Kidney epithelial cell (primary cell): Measurements from ENCODE around the gene SP7. TPM values are rescaled to one million over a fixed set of nuclear protein-coding genes. Genes with fewer than 3 reads are reported as not detected.

Experiments
- DNase-seq: peaks from one replicate; pipeline ENCODE4 v3.0.0-alpha.2; 2010; ENCODE audit warnings: low read depth
- H3K27me3 ChIP-seq: 2 replicates; pipeline ENCODE4 v1.6.0; 2011; ENCODE audit warnings: low read length; ENCODE audit not compliant: control insufficient read depth, insufficient read depth
- H3K36me3 ChIP-seq: 2 replicates; pipeline ENCODE4 v1.5.1; 2011; ENCODE audit warnings: low read length; ENCODE audit not compliant: control insufficient read depth, insufficient read depth
- H3K4me3 ChIP-seq: 2 replicates; pipeline ENCODE4 v1.5.1; 2011; ENCODE audit warnings: low read depth, mild to moderate bottlenecking, control low read depth, low read length
- CTCF ChIP-seq: IDR thresholded peaks from 2 replicates; pipeline ENCODE4 v1.5.1; 2011; ENCODE audit warnings: mild to moderate bottlenecking, moderate library complexity, low read length, control low read depth, inconsistent platforms; ENCODE audit not compliant: insufficient read depth, poor library complexity, severe bottlenecking
- total RNA-seq: library from RNA; depleted of rRNA; stranded (reverse); fragments of >200 nt; gene quantifications from 2 replicates; pipeline ENCODE4 v1.2.3, GENCODE V29; 2015

Gene SP7
- total RNA-seq, 1 donor from 2014 or later: not detected

GRCh38 chr12:53327435-53328042 lies 8.6 kb downstream of the SP7 start:
- DNase-seq: no peak
- Histone ChIP-seq H3K4me3 (no peak overlapping the region), H3K27me3 (peaks cover 18% of the 10 kb centered on the region), H3K36me3 (no peaks in the 10 kb centered on the region)
- TF ChIP-seq CTCF: peak; percentile 22

- H3K36me3 ChIP-seq: no peaks in the 10 kb centered on the region
- TF ChIP-seq CTCF: no peak
These were observed 9.5 kb downstream of the SP7 start for GRCh38 chr12:53326460-53327185.

GRCh38 chr12:53325511-53326061 lies 10.6 kb downstream of the SP7 start:
- Histone ChIP-seq H3K27me3 (peaks cover 16% of the 10 kb centered on the region), H3K4me3 (peak overlapping the region; percentile 53), H3K36me3 (no peaks in the 10 kb centered on the region)
- no peak for TF ChIP-seq CTCF
- no peak for DNase-seq

More at GRCh38 chr12:53326460-53327185, 9.5 kb downstream of the SP7 start:
- H3K27me3 ChIP-seq: peaks cover 16% of the 10 kb centered on the region
- no peak for DNase-seq
- no peak overlapping the region for H3K4me3 ChIP-seq

GRCh38 chr12:53324779-53325510 lies 11.2 kb downstream of the SP7 start:
- DNase-seq: peak; percentile 54
- peak; percentile 85 for TF ChIP-seq CTCF
- peaks cover 16% of the 10 kb centered on the region for H3K27me3 ChIP-seq

GRCh38 chr12:53324113-53324778 lies 11.9 kb downstream of the SP7 start:
- Histone ChIP-seq H3K27me3 (peaks cover 16% of the 10 kb centered on the region), H3K4me3 (peak overlapping the region; percentile 53), H3K36me3 (no peaks in the 10 kb centered on the region)
- TF ChIP-seq CTCF: no peak
- DNase-seq: no peak

More at GRCh38 chr12:53324779-53325510, 11.2 kb downstream of the SP7 start:
- Histone ChIP-seq H3K4me3 (peak overlapping the region; percentile 53), H3K36me3 (no peaks in the 10 kb centered on the region)
